GM18519 (cell line): Measurements from ENCODE around the gene TGFB1.
A peak's percentile ranks its signal among the peaks of the same experiment; 100 is the strongest.

Experiments
- ATAC-seq: cut with Tn5 transposase; IDR thresholded peaks from one replicate; pipeline ENCODE4 v1.9.1; 2021; ENCODE audit warnings: mild to moderate bottlenecking, moderate library complexity; ENCODE audit not compliant: unreplicated experiment, low FRiP score

The TGFB1 gene

GRCh38 chr19:41323023-41323422, 30.7 kb downstream of the TGFB1 start:
- no peak for ATAC-seq

GRCh38 chr19:41322451-41322850, 31.3 kb downstream of the TGFB1 start:
- ATAC-seq = no peak

DNA sequence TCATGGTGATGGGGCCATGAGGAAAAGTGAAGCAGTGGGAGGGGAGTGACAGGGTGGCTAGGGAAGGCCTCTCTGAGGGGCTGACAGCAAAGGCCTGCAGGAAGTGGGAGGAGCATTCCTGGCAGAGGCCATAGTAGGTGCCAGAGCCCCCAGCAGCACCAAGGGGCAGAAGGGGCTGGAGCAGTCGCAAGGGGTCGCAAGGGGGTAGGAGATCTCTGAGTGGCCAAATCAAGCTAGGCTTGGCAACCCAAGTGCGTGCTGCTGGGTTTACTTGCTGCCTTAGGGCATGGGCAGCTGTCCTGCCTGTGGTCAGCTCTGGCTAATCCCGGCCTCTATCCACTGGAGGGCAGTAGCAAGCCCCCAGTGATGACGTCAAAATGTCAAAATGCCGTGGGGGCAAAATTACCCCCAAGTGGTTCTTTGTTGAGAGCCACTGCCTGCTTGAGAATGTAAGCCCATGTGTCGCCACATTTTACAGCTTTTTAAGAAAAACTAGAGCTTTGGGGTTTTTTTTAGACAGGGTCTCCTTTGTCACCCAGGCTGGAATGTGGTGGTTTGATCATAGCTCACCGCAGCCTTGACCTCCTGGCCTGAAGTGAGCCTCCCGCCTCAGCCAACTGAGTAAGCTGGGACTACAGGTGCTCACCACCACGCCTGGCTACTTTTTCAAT, 32.0 kb downstream of the TGFB1 start:
- no peak for ATAC-seq

GRCh38 chr19:41321204-41321599, 32.5 kb downstream of the TGFB1 start:
- ATAC-seq = no peak

DNA sequence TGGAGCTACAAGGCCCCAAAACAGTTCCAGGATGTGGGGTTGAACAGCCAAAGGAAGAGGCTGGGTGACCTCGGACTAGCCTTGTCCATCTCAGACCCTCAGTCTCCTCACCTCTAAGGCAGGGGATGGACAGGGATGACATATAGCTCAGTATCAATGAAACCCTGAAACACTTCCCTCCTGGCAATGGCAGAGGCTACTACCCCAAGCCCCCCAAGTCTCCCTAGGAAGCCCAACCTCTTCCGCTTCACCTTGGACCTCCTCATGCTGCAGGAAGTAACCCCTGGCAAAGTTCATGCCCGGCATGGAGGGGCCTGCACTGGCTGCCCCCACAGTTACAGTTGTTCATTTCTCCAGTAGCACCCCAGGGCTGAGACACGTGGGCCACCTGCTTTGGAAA, 33.2 kb downstream of the TGFB1 start:
- ATAC-seq = no peak

DNA sequence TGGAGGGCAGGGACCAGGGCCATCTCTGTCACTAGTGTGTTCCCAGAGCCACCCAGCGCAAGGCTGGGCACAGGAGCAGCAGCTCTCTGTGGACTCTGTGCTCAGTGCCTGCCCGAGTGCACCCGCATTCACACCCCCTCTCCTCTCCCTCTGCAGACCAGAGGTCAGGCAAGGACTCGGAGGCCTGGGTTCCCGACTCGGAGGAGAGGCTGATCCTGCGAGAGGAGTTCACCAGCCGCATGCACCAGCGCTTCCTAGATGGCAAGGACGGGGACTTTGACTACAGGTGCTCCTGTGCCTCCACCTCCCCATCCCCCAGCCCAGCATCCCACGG, 33.6 kb downstream of the TGFB1 start:
- no peak for ATAC-seq

DNA sequence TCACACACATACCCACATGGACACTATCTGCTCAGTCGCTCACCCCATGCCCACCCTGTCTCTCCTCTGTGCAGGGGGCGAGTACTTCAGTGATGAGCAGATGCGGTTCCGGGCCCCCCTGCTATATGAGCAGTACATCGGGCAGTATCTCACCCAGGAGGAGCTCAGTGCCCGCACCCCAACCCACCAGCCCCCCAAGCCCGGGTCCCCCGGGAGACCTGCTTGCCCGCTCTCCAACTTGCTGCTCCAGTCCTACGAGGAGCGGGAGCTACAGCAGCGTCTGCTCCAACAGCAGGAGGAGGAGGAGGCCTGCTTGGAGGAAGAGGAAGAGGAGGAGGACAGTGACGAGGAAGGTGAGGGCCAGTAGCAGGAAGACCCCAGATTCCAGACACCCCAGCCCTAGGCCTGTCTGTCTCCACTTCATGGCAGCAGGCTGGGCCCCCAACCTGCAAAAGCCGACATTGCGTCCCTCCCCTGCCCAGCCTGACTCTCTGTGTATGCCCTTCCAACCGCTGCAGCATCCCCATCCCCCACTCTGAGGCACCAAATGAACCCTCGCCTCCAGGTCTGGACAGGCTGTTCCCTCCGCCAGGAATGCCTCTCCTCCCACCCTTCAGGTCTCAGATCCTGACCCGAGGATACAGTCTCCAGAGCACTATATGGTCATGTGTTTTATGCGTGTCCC, 34.1 kb downstream of the TGFB1 start:
- ATAC-seq = no peak

GRCh38 chr19:41318696-41319499, 34.8 kb downstream of the TGFB1 start:
- no peak for ATAC-seq

DNA sequence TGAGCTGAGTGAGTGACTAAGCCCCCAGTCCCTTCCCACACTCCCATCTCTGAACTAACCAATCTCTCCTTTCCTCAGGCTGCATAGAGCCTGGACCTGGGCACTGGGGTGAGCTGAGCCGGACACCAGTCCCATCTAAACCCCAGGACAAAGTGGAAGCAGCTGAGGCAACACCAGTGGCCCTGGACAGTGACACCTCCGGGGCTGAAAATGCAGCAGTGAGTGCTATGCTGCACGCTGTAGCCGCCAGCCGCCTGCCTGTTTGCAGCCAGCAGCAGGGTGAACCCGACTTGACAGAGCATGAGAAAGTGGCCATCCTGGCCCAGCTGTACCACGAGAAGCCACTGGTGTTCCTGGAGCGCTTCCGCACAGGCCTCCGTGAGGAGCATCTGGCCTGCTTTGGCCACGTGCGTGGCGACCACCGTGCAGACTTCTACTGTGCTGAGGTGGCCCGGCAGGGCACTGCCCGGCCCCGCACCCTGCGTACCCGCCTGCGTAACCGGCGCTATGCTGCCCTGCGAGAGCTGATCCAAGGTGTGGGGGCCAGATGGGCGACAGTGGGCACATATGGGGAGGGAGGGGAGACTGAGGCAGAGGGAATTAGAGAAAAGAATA, 37.3 kb downstream of the TGFB1 start:
- ATAC-seq = no peak

- no peak for ATAC-seq
Observed at GRCh38 chr19:41311613-41312012, 42.1 kb downstream of the TGFB1 start.

DNA sequence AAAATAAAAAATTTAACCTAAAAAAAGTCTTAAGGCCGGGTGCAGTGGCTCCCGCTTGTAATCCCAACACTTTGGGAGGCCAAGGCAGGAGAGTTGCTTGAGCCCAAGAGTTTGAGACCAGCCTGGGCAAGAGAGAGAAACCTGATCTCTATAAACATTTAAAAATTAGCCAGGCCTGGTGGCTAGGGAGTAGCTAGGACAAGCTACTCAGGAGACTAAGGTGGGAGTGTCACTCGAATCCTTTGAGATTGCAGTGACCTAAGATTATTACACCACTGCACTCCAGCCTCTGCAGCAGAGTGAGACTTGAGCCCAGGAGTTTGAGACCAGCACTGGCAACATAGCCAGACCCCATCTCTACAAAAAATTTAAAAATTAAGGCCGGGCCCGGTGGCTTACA, 42.6 kb downstream of the TGFB1 start:
- no peak for ATAC-seq

DNA sequence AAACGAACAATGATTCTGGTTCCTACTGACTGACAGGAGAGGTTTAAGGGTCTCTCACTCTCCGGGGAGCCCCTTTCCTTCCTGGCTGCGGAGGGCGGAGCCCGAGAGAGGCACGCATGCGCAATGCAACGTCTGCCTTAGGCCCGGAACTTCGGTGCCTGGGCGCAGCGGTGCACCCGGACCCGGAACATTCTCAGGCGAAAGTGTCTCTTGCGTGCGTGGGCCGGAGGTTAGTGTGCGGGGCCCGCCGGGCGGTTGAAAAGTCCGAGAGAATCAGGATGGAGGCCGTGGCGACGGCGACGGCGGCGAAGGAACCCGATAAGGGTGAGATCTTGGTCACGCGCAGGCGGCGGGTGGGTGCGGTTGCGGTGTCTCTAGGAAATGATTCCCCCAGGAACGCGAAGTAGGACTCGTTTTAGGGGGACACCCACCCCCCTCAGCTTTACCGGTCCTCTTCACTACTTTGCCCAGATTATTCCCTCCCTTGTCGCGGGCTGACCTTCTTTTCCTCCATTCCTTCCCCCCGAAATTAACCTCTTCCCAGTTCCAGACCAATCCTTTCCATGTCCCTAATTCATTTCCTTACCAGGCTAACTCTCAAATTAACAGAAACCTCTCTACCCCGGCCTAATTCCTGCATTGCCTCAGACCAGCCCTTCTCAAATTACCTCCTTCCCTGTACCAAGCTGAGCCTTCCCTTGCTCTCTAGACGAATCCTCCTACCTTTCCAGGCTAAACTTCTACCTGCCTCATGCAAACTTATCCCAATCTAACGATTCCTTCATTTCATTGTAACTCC, 43.5 kb downstream of the TGFB1 start, which contains the start of gene CCDC97:
TSS of gene CCDC97 (plus strand) at position 140 of the 799 bp plus-strand sequence. CDS start at position 279, 139 bp downstream.
- peak; percentile 69 for ATAC-seq

GRCh38 chr19:41309180-41310032, 44.3 kb downstream of the TGFB1 start:
- ATAC-seq = no peak

DNA sequence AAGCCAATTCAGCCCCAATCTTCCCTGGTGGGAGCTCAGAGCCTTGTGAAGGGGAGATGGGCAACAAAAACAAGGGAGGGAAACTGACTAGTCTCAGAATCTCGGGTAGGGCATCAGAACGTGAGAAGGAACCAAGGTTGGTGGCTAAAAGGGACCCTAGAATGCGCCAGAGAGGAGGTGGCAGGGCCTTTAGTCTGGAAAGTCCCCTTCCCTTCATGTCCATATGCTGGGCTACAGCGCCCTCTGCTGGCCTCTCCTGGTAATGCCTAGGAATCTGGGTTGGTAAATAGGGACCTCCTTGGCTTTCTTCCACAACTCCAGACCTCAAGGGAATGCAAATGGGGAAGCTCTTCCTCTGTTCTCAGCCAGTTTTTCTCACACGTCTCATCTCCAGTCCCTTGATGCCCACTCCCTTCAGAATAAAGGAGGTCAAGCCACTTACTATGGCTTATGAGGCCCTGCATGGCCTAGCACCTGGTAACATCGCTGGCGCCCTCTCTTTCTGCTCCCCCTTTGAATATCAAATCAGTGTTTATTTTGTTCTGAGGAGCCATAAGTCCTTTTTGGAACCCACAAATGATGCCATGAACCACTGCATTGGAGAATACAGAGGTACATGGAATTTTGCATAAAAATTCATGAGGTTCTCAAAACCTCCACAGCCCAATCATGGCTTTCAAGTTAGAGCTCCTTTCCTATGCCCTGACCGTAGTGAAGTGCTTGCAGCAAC, 45.1 kb downstream of the TGFB1 start:
- ATAC-seq = no peak

DNA sequence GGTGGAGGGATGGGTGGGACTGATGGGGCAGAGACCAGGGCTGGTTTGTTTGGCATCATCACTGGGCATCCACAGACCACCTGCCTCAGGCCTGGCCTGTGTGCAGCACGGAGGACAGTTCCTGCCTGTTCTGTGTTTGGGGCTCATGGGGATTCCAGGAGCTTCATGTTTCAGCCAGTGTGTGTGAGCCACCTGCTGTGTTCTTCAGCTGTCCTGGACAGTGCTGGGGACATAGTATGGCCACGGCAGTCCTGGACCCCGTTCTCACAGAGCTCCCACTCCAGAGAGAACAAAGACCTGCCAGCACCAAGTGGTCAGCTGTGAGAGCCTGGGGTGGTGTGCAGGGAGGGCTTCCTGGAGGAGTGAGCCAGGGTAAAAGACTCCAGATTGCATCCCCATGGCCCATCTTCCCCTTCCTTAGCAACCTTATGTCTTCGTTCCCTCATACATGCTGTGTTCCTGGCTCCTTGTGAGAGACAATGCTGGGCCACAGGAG, 45.7 kb downstream of the TGFB1 start:
- ATAC-seq = no peak

DNA sequence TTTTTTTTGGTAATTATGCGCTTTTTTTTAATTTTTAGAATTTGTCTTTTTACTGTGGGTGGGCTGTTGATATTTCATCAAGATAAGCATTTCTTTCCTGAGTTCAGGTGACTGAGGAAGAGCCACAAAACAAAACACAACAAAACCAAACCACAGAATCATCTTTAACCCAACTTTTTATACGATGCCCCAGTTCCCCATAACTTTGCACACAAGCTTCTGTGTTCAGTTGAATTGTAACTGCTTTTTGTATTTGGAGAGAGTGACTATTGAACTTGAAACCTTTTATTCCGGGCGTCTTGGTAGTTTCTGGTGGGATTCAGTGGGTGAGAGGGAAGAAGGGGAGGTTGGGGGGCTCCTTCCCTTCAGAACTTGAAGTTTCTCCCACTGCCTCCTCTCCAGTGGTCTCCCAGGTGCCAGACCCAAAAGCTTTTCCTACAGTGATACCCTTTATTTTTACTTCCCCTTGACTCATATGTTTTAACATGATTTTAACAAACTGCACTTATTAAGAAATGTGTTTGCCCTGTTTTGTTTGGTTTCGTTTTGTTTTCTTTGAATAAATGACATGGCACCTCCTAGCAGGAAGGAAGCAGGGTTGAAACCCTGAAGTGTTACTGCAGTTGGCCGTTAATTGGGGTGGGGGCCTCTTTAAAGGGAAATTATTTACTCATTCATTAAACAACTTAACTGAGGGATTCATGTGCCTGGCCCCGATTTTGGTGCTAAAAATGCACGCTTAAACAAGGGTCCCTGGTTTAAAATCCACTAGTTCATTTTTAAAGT, 46.4 kb downstream of the TGFB1 start:
- no peak for ATAC-seq

GRCh38 chr19:41305927-41306793, 47.6 kb downstream of the TGFB1 start:
- no peak for ATAC-seq
